DMS53 (cell line): Measurements from ENCODE around the gene POLR3F.
"Not testable (repeated sequence)": the region's sequence is repeated elsewhere in the genome, so short reads cannot be mapped to it uniquely, and the experiment has no call there.

ENCODE experiments used
- DNase-seq: peaks from one replicate; lab custom pipeline; 2025; lab: John Stamatoyannopoulos, UW

Gene POLR3F, protein sequence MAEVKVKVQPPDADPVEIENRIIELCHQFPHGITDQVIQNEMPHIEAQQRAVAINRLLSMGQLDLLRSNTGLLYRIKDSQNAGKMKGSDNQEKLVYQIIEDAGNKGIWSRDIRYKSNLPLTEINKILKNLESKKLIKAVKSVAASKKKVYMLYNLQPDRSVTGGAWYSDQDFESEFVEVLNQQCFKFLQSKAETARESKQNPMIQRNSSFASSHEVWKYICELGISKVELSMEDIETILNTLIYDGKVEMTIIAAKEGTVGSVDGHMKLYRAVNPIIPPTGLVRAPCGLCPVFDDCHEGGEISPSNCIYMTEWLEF

DNA sequence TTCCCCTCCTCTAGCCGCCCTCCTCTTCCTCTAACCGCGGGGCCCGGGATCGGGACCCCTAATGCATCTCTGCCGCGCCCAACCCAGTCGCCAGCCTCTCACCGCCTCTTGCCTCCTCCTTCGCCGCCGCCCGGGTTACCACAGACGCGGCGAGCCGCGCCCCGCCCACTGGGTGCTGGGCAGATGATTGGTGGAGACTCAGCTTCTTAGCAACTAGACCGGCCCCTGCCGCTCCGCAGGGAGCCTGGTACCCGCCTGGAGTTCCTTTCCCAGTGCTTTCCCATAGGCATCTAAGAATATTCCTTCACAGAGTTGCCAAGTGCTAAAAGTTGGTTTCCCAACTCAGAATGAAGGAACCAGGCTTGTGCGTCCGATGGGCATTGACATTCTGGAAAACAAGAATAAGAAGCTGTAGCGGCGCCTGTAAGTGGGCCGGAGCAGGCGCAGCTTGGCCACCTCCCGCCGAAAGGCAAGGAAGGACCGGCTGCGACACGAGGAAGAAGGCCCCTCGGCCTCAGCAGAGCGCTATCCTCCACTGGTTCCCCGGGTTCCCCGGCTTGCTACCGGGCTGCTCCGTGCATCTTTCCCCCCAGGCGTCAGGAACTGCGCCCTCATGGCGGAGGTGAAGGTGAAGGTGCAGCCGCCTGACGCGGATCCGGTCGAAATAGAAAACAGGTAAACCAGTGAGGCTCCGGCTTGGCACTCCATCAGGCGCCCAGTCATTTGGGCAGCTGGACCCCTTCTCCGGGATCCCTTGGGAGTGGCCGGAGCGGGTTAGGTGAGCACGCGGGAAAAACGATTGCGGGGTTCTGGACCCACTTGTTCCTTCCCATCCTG, at the start of gene POLR3F, which contains the start of gene DZANK1:
Gene POLR3F, plus strand, starts transcription at position 497 of the 837 bp plus-strand sequence. Its CDS starts 117 bp downstream, at position 614.
Gene DZANK1, minus strand, starts transcription at position 137 of the 837 bp plus-strand sequence. CDS start 1,672 bp downstream, outside the sequence.
- peak; percentile 99 for DNase-seq

DNA sequence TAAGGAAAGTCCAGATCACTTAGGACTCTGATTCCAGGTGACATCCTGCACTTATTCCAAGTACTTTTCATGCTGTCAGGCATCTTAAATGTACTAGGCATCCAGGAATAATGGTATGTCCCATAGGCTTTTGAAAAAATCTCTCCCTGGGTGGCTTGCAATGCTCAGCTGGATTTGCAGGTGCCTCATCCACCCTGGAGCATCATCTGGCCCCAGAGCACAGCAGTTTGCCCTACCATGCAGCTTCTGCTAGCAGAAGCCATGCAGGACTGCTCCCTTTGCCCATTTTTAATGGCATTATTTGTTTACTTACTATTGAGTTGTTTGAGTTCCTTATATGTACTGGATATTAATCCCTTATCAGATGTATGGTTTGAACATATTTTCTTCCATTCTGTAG, 45.6 kb upstream of the POLR3F start:
- no peak for DNase-seq

- no peak for DNase-seq
Measured at GRCh38 chr20:18427214-18427613, 40.0 kb upstream of the POLR3F start.

DNA sequence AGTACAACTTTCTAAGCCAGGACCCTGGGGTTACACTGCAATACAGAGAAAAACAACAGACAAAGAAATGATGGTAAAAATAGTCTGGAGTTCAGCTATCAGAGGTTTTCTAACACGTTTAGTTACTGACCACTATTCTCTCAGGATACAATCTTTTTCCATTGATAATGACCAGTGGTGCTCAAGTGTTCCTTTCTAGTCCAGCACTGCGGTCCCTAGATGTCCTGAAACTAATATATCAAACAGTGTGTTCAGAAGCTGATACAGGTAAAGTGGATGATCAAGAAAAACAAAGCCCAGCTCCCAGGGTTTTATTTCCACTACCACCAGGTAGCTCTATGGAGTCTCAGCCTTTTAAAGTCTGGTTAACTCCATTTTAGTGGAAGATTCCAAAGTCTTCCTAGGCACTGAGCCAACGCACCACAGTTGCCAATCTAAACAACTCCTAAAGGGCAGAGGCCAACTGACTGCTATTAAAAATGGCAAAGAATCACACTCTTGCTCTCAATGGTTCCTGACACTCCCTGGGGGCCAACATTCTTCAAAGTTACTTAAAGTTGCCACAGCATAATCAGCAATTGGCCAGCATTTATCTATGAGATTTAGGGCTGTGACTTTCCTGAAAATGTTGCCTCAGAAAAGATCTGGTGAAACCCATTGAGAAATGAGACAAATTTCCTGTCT, 38.6 kb upstream of the POLR3F start:
- DNase-seq, result no peak

DNA sequence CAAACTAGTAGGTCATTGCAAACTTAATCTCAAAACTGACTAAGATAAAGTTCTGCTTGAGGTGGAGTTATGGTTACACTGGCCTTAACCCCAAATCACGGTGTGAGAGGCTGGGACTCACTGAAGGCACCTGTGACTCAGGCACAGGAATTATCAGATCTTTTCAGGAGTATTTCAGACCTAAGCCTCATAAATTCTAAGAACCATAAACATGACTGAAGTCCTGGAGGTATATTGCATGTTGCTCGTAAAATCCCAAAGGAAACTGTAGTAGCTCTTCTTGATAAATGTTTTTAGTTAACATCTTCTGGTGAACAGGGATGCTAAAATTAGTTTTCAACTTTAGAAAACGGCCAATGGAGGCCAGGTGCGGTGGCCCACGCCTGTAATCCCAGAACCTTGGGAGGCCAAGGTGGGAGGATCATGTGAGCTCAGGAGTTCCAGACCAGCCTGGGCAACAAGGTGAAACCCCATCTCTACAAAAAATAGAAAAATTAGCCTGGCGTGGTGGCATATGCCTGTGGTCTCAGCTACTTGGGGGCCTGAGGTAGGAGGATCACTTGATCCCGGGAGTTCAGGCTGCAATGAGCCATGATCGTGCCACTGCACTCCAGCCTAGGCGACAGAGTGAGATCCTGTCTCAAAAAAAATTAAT, 36.9 kb upstream of the POLR3F start:
- DNase-seq, result no peak

DNA sequence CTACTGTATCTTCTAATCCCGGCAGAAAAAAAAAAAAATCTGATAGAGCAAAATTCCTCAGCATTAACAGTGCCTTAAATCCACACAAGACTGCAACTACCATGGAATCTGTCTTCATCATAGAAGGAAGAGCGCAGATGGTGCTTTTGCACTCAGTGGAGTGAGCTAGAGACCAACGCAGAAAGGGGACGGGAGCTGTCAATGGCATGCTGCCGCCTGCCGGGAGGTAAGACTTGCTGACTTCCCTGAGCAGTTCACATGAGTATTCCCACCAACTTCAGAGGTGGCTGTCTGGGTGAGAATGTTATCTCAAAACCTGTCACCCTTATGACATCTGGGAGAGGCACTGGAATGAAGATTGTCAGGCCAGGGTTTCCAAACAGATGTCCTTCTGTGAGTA, 36.0 kb upstream of the POLR3F start:
- no peak for DNase-seq

DNA sequence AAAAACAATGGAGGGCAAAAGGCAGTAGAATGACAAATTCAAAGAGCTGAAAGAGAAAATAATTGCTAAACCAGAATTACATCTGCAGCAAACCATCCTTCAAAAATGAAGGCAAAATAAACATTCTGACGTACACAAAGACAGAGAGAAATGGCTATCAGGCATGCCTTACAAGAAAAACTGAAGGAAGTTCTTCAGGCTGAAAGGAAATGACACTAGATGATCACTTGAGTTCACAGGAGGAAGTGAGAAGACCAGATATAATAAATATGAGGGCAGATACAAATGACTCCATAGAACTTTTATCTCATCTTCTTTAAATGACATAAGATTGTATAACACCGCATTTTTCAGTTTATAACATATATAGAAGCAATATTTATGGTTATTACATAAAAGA, 30.3 kb upstream of the POLR3F start:
- DNase-seq, result no peak

GRCh38 chr20:18440403-18440802, 26.8 kb upstream of the POLR3F start:
- DNase-seq, result no peak

DNA sequence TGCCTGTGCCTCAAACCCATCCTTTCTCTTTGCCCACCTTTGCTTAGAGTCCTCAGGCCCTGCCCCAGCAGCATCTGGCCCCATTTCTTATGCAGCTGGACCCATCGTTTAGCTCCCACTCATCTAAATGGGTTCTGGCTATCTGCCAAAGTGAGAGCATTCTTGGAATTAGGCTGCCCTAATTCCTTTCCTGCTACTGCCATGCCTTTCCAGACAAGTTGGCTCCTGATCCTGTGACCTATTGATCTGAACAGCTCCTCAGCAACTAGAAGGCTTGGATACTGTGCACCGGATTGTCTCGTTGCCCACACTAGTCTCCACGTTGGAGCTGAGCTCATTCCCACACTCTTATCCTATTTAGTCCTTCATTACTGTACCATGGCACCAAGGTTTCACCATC, 23.3 kb upstream of the POLR3F start:
- DNase-seq, result no peak

DNA sequence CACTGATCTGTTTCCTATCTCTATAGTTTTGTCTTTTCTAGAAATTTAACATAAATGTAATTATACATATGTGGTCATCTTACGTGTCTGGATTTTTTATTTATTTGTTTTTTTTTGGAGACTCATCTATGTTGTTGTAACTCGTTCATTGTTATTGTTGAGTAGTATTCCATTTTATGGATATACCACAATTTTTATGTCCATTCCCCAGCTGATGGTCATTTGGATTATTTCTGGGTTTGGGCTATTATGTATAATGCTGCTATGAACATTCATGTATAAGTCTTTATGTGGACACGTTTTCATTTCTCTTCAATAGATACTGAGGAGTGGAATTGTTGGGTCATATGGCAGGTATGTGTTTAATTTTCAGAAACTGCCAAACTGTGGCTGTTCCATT, 10.6 kb upstream of the POLR3F start:
- no peak for DNase-seq

DNA sequence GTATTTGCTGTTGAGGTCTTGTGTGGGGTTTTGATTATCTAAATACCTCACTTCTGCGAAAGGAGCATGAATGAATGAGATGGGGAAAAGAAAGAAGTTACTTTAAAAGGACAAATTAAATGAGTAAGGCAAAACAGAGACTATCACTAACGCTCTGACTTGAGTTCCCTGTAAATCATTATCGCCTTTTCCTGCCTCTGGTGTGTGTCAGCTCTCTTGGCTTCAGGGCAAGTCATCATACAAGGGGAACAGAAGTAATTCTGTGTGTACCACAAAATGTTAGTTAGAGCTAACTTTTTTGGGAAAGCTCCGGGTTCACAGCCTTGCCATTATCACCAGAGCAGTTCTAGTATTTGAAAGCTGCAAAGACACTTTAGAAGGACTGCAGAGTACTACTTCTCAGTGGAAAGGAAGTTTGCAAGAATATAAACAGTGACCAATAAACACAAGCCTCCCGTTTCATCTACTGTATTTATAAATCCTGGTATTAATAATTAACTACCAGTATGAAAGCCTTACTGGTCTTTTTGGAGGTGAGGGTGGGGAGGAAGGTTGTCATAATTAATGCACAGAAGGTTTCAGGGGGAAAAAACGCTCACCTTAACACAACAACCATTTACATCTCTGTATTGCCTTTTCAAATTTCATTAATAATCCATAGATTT, 1.5 kb upstream of the POLR3F start:
- peak; percentile 39 for DNase-seq

DNA sequence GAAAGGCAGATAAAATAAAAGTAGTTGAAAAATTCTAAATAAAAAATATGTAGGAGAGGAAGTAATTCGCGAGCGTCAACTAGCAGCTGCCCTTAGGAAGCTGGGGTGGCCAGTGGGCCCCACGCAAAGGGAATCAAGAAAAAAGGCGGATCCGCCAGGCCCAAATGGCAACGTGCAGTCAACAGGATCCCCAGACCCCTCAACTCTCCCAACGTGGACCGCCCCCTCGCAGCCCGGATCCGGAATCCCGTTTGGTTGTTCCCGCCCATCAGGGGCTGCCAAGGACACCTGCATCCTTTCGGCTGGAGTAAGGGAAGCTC, 656 bp upstream of the POLR3F start:
- no peak for DNase-seq

DNA sequence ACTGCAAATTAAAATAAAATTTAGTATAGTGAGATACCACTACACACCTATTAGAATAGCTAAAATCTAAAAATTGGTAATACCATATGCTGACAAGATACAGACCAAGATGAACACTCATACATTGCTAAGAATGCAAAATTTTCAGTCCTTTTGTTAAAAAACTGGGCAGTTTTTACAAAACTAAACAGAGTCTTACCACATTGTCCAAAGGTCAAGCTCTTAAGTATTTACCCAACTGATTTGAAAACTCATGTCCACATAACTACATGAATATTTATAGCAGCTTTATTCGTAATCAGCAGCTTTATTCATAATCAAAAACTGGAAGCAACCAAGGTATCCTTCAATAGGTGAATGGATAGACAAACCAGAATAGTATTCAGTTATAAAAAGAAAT, 10.0 kb downstream of the POLR3F start:
- DNase-seq, result peak; percentile 8

DNA sequence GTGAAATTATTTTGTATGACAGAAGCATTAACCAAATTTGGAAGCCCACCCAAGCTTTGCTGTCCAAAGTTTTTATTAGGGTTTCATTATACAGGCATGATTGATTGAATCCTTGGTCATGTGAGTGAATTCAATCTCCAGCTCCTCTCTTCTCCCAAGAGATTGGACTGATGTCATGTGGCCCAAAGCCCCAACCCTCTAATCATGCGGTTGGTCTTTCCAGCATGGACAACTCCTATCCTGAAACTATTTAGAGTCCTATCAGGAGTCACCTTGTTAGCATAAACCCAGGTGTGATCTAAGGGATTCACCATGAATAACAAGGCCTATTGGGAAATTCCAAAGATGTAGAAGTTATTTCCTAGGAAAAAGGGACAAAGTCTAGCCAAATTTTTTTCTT, 10.6 kb downstream of the POLR3F start:
- DNase-seq, result no peak

GRCh38 chr20:18481596-18481995, 14.4 kb downstream of the POLR3F start:
- no peak for DNase-seq

DNA sequence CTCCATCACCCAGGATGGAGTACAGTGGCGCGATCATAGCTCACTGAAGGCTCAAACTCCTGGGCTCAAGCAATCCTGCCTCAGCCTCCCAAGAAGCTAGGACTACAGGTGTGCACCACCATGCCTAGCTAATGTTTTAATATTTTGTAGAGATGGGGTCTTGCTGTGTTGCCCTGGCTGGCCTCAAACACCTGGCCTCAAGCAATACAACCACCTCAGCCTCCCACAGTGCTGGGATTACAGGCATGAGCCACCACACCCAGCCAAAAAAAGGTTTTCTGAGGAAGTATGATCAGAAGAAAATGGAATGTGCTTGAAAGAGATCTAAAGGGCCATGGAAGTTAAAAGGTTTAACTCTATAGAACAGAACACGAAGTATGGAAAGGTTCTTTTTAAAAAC, 21.1 kb downstream of the POLR3F start:
- no peak for DNase-seq

DNA sequence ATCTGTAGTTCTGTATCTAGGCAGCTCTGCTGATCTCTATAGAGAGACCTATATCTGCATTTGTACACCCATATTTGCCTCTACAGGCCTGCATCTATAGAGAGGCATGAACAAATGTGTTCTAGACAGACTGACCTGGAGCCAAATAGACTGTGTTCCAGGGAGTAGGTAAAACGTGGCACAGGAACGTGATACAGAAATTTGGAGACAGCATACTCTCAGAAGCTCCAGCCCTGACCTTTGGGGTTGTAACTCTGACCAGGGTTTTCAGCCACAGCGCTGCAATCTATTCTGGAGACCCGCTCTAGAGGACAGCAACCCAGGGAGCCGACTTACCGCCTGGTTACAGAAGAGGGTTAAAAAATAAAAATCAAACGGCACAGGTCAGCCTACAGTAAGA, 28.9 kb downstream of the POLR3F start:
- peak; percentile 40 for DNase-seq

DNA sequence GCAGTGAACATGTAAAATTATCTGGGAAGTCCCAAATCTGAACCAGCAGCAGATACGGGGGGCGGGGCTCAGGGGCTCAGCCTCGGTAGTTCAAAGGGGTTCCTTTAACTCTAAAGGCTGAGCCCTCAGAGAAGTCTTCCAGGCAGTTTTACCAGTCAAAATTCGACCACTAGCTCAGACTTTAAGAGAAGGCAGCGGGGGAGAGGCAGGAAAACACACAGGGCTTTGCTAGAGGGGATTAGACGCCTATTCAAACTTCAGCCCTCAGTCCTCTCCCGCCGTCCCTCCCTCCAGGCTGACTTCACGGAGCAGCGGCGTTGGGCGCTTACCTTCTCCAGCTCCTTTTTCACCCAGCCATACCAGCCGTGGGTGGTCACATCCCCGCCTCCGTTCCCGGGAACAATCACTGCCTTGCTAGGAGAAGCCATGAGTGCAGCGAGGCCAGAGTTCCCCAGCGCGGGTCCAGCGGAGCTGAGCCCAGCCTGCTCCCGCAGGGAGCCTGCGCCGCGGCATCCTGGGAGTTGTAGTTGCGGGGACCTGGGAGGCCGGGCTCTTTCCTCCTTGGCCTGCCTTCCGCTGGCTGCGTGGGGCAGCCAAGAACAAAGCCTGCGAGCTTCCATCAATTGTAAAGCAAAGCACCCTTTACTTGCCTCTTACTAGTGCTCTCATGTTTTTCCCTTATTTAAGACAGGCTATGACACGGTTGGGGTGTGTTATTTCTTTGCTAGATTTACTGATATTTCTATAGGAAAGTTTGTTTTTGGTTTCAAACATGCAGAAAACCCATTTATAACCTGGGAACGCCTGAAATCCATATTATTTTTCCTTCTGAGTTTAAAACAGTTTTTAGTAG, 29.8 kb downstream of the POLR3F start, which contains the start of gene RBBP9:
Gene RBBP9, minus strand, starts transcription at position 486 of the 853 bp plus-strand sequence. Its CDS starts 58 bp downstream, at position 428.
- peak; percentile 90 for DNase-seq

DNA sequence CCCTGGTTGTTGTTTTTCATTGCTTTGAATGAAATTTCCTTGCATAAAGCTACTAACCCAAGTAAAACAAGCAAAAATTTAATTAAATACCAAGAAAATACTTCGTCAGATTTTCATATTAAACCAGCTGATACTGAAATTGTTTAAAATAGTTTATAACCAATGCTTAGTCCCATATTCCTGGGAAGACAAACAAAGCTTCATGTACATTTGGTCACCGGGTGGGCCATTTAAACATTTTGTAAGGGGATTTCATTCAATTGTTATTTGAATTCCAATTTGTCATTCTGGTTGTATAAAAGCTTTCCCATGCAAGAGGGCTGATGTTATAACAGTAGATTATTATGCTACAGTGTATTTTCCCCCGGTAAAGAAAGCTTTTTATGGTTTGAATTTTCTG, 30.4 kb downstream of the POLR3F start:
- DNase-seq, result no peak

DNA sequence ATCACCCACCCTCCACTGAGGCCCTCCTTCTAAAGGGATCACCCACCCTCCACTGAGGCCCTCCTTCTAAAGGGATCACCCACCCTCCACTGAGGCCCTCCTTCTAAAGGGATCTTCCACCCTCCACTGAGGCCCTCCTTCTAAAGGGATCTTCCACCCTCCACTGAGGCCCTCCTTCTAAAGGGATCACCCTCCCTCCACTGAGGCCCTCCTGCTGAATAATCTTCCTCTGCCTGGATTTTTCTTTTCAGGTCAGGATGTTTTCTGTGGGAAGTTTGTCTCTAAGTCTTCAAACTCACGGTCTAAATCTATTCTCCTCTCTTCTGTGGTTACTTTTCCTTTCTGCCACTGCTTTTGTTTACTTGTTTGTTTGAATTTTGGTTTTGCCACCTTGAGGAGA, 34.5 kb downstream of the POLR3F start:
- not testable (repeated sequence) for DNase-seq
